GM18499 (cell line): ENCODE results near the gene MSI2.

Source experiments
- ATAC-seq: cut with Tn5 transposase; IDR thresholded peaks from one replicate; pipeline ENCODE4 v1.9.1; 2021; ENCODE audit warnings: moderate number of reproducible peaks; ENCODE audit not compliant: insufficient read depth, unreplicated experiment

Gene MSI2

GRCh38 chr17:57512691-57513090 lies 256.4 kb downstream of the MSI2 start:
- ATAC-seq = no peak

- no peak for ATAC-seq
Observed at GRCh38 chr17:57513569-57513968, 257.2 kb downstream of the MSI2 start.

GRCh38 chr17:57514614-57515013 lies 258.3 kb downstream of the MSI2 start:
- ATAC-seq = no peak

- no peak for ATAC-seq
Observed at GRCh38 chr17:57515662-57516211, 259.4 kb downstream of the MSI2 start.

GRCh38 chr17:57516290-57517230 lies 260.2 kb downstream of the MSI2 start:
- ATAC-seq = no peak

GRCh38 chr17:57517273-57517631 lies 260.9 kb downstream of the MSI2 start:
- no peak for ATAC-seq

- ATAC-seq = no peak
Observed at GRCh38 chr17:57517632-57518456, 261.5 kb downstream of the MSI2 start.

- ATAC-seq = no peak
Observed at GRCh38 chr17:57518587-57519581, 262.6 kb downstream of the MSI2 start.

- ATAC-seq = no peak
Observed at GRCh38 chr17:57519800-57520199, 263.5 kb downstream of the MSI2 start.

GRCh38 chr17:57521606-57522005 lies 265.3 kb downstream of the MSI2 start:
- no peak for ATAC-seq

- no peak for ATAC-seq
Observed at GRCh38 chr17:57522042-57523005, 266.0 kb downstream of the MSI2 start.

GRCh38 chr17:57523926-57524632 lies 267.8 kb downstream of the MSI2 start:
- ATAC-seq = no peak

GRCh38 chr17:57524839-57525568 lies 268.7 kb downstream of the MSI2 start:
- ATAC-seq = no peak

GRCh38 chr17:57527221-57528057 lies 271.1 kb downstream of the MSI2 start:
- ATAC-seq = no peak

- no peak for ATAC-seq
Observed at GRCh38 chr17:57528058-57528451, 271.7 kb downstream of the MSI2 start.

- ATAC-seq = no peak
Observed at GRCh38 chr17:57530026-57530425, 273.7 kb downstream of the MSI2 start.

- no peak for ATAC-seq
Observed at GRCh38 chr17:57530508-57530907, 274.2 kb downstream of the MSI2 start.
